ENCODE measurements around the gene C8G. TPM values are rescaled to one million over a fixed set of nuclear protein-coding genes. Genes with fewer than 3 reads are reported as not detected.

Gene C8G
- total RNA-seq, 1 experiment from 2014 or later = not detected

DNA sequence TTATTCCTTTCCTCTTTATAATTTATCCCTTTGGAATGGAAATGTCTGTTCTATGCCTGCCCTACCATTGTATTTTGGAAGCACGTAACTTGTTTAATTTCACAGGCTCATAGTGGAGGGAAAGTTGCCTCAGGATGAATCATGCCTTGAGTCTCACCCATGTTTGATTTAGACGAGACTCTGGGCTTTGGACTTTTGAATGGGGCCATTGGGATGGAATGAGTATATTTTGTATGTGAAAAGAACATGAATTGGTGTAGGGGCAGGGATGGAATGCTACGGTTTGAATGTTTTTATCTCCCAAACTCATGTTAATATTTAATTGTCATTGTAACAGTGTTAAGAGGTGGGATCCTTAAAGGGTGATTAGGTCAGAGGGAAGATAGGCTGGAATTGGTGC lies 10.8 kb upstream of the C8G start:
- Histone ChIP-seq H3K27me3 (no peaks in the 10 kb centered on the region), H3K9me3 (peaks cover 2% of the 10 kb centered on the region; the same call in 1 of the 2 replicates), H3K36me3 (peaks cover 45% of the 10 kb centered on the region), H3K4me3 (no peak overlapping the region)
- no peak for DNase-seq

- Histone ChIP-seq H3K36me3 (peaks cover 43% of the 10 kb centered on the region), H3K27me3 (no peaks in the 10 kb centered on the region), H3K4me3 (no peak overlapping the region), H3K9me3 (peaks cover 2% of the 10 kb centered on the region; the same call in 1 of the 2 replicates)
- no peak for DNase-seq
These were observed 9.4 kb upstream of the C8G start for GRCh38 chr9:136935651-136936050.

DNA sequence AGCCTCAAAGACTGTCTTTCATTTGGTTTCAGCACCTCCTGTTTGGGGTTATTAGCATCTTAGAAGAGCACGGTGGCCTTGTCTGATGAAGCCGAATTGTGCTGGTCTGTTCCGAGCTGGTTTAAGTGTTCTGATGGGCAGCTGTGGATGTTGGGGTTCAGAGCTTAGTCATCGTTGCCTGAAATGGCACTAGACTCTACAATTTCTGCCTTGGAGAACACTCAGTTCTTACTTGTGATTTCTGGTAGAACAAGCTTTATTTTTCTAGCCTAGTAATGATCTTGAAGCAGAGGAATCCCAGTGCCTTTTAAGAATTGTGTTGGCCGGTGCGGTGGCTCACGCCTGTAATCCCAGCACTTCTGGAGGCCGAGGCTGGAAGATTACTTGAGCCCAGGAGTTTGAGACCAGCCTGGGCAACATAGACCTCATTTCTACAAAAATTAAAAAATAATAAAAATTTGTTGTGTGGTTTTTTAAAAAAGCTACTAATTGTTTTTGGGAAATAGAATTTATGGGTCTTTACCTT lies 8.3 kb upstream of the C8G start:
- peaks cover 47% of the 10 kb centered on the region for H3K36me3 ChIP-seq
- no peaks in the 10 kb centered on the region for H3K27me3 ChIP-seq
- no peak overlapping the region for H3K4me3 ChIP-seq
- H3K9me3 ChIP-seq = no peaks in the 10 kb centered on the region; the same call in 1 of the 2 replicates
- no peak for DNase-seq

- DNase-seq = no peak
- no peaks in the 10 kb centered on the region for H3K27me3 ChIP-seq
- no peak overlapping the region for H3K4me3 ChIP-seq
- peaks cover 50% of the 10 kb centered on the region for H3K36me3 ChIP-seq
- no peaks in the 10 kb centered on the region for H3K9me3 ChIP-seq
These were observed 7.6 kb upstream of the C8G start for GRCh38 chr9:136937186-136938001.

- H3K27me3 ChIP-seq = no peaks in the 10 kb centered on the region
- no peak overlapping the region for H3K4me3 ChIP-seq
- peaks cover 47% of the 10 kb centered on the region for H3K36me3 ChIP-seq
- DNase-seq = no peak
- no peaks in the 10 kb centered on the region for H3K9me3 ChIP-seq
These were observed 5.5 kb upstream of the C8G start for GRCh38 chr9:136939431-136939995.

GRCh38 chr9:136939996-136940525 lies 5.0 kb upstream of the C8G start:
- H3K9me3 ChIP-seq = no peaks in the 10 kb centered on the region
- no peaks in the 10 kb centered on the region for H3K27me3 ChIP-seq
- no peak overlapping the region for H3K4me3 ChIP-seq
- H3K36me3 ChIP-seq = peaks cover 42% of the 10 kb centered on the region
- DNase-seq = no peak

- H3K9me3 ChIP-seq = no peaks in the 10 kb centered on the region
- no peaks in the 10 kb centered on the region for H3K27me3 ChIP-seq
- H3K36me3 ChIP-seq = peaks cover 42% of the 10 kb centered on the region
- no peak for DNase-seq
- no peak overlapping the region for H3K4me3 ChIP-seq
These were observed 4.4 kb upstream of the C8G start for GRCh38 chr9:136940526-136941230.

DNA sequence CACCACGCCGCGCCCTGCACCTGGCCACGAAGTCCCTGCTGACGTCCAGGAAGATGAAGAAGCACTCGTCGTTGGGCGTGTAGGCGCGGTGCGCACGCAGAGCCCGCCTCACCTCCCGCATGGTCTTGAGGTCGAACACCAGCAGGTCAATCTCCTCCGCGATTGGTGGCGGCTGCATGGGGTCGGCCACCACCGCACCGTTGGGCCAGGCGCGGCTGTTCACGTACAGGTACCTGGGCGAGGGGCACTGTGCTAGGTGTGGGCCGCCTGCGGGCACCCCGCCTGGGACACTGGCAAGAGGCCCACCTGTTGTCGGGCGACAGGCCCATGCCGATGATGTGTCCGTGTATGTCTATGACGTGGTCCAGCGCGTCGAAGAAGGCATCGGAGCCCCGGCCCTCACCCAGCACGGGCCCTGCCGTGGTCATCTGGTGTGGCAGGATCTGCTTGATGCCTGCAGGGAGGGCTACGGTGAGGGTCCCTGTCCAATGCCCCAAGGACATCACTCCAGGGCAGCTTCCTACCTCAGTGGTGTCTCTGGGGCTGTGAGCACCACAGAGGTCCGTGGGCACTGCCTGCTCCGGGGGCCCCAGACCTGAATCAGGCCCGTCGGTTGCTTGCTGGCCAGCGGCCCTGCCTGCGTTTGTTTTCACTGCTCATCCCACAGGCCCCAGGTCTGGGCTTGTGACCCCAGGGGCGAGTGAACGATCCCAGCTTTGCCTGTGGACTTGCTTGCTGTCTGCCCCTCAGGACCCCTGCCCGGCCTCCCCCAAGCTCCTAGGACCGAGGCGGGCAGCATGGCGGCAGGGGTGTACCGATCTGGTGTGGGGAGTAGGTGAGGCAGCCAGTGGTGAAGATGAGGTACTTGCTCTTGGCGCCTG lies 3.6 kb upstream of the C8G start:
- no peaks in the 10 kb centered on the region for H3K9me3 ChIP-seq
- no peak for DNase-seq
- H3K4me3 ChIP-seq = no peak overlapping the region
- H3K36me3 ChIP-seq = peaks cover 42% of the 10 kb centered on the region
- H3K27me3 ChIP-seq = no peaks in the 10 kb centered on the region

DNA sequence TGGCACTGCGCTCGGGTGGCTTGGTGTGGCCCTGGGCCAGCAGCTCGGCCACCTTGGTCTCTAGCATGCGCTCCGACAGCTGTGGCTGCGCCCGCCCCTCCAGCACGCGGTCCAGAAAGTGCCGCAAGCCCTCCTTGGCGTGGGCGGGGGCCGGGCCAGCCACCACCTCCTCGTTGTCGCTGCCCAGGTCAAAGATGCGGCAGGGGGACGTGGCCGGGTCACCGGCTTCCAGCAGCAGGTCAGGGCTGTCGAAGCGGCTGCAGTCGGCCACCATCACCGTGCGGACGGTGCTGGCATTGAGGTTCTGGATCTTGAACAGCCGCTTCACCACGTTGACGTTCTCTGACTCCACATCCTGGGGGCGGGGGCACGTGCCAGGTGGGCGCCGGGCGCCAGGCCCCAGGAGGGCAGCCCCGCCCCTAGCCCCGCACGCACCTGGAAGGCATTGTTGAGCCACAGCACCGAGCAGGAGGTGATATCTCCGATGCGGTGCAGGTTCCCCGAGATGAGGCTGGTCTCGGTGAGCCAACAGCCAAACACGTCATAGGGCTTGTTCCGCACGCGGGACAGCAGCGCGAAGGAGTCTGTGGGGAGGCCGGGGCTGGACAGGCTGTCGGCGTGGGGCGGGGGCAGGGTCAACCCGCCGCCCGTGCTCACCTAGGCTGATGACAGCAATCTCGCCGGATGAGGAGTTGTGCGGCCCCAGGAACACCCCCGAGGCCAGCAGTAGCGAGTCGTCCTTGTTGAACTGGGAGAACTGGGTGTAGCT lies 2.7 kb upstream of the C8G start:
- no peak for DNase-seq
- Histone ChIP-seq H3K4me3 (no peak overlapping the region), H3K36me3 (peaks cover 42% of the 10 kb centered on the region), H3K9me3 (no peaks in the 10 kb centered on the region), H3K27me3 (no peaks in the 10 kb centered on the region)

GRCh38 chr9:136942881-136943230 lies 2.2 kb upstream of the C8G start:
- Histone ChIP-seq H3K4me3 (peak overlapping the region; percentile 83), H3K27me3 (no peaks in the 10 kb centered on the region), H3K36me3 (peaks cover 38% of the 10 kb centered on the region), H3K9me3 (no peaks in the 10 kb centered on the region)
- DNase-seq = no peak

GRCh38 chr9:136943291-136944211 lies 1.5 kb upstream of the C8G start:
- Histone ChIP-seq H3K9me3 (no peaks in the 10 kb centered on the region), H3K36me3 (peaks cover 38% of the 10 kb centered on the region), H3K4me3 (peak overlapping the region; percentile 83), H3K27me3 (no peaks in the 10 kb centered on the region)
- peak; percentile 45 for DNase-seq

DNA sequence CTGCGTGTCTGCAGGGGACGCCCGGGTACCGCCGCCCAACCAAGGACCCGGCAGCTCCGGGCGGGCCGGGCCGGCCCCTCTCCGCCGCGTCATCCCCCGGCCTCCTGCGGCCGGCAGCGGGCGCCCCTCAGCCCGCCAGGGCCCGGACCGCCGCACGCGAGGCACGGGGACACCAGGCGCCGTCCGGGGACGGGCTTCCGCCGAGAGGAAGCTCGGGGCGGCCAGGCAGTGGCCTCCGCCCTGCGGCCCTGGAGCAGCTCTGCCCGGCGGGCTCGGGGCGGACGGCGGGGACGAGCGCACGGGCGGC lies 878 bp upstream of the C8G start:
- H3K36me3 ChIP-seq = peaks cover 38% of the 10 kb centered on the region
- DNase-seq = no peak
- H3K4me3 ChIP-seq = peak overlapping the region; percentile 83
- H3K27me3 ChIP-seq = no peaks in the 10 kb centered on the region
- no peaks in the 10 kb centered on the region for H3K9me3 ChIP-seq

GRCh38 chr9:136945333-136946227 lies 537 bp downstream of the C8G start:
- DNase-seq = no peak
- H3K27me3 ChIP-seq = no peaks in the 10 kb centered on the region

More at GRCh38 chr9:136945333-136946227, 537 bp downstream of the C8G start:
- H3K36me3 ChIP-seq = peaks cover 31% of the 10 kb centered on the region
- H3K4me3 ChIP-seq = no peak overlapping the region
- no peaks in the 10 kb centered on the region for H3K9me3 ChIP-seq

All from MG63 (cell line).